Body of pancreas (tissue), 4 donors: ENCODE data around the gene HEBP1. TPM values are rescaled to one million over a fixed set of nuclear protein-coding genes. Genes with fewer than 3 reads are reported as not detected.
A peak's percentile ranks its signal among the peaks of the same experiment; 100 is the strongest.

Source experiments
- ATAC-seq: fragments of 150-250 bp; one replicate; pipeline ENCODE4 v1.9.1; 2016
- DNase-seq, 4 donors: peaks; one replicate each; pipeline ENCODE4 v3.0.0-alpha.2; 2019
- H3K27ac ChIP-seq, 4 donors: fragments of 200-600 bp; sonication (generic); 1 replicate in 3 of 4; 2 replicates in 1 of 4; pipeline versions ENCODE4 v1.5.1 to v1.6.1; 2016 to 2019; ENCODE audit warnings: mild to moderate bottlenecking in 1 of 4, mixed read lengths in 1 of 4, moderate library complexity in 1 of 4
- H3K27me3 ChIP-seq, 2 donors: fragments of 200-600 bp; sonication (generic); one replicate each; pipeline ENCODE4 v1.6.0; 2016; ENCODE audit warnings: mild to moderate bottlenecking in 1 of 2
- H3K36me3 ChIP-seq, 2 donors: fragments of 200-600 bp; sonication (generic); replicated peaks in 1 of 2; 2 replicates each; pipeline ENCODE4 v1.5.1; 2016; ENCODE audit warnings: low read depth in 2 of 2; ENCODE audit not compliant: insufficient read depth in 1 of 2
- H3K4me1 ChIP-seq: fragments of 200-600 bp; sonication (generic); one replicate; pipeline ENCODE4 v1.6.0; 2016
- H3K4me3 ChIP-seq, 2 donors: fragments of 200-600 bp; sonication (generic); 1 replicate in 1 of 2; 2 replicates in 1 of 2; pipeline ENCODE4 v1.5.1; 2016 to 2019
- H3K9me3 ChIP-seq, 3 donors: fragments of 200-600 bp; sonication (generic); 1 replicate in 2 of 3; 2 replicates in 1 of 3; pipeline ENCODE4 v1.5.1; 2016
- POLR2A ChIP-seq, 3 donors: fragments of 450-650 bp; IDR thresholded peaks; one replicate each; pipeline ENCODE4 v1.6.1; 2016; ENCODE audit warnings: antibody characterized with exemption in 3 of 3, mild to moderate bottlenecking in 2 of 3
- WGBS, 2 donors: methylation state at CpG; one replicate each; pipeline ENCODE4 v1.1.5; 2017; 5-methylcytosine and 5-hydroxymethylcytosine counted together
- intact Hi-C: fragments of 100-400 bp; cut with DNase I; formaldehyde crosslinking; loops from one replicate; pipeline ENCODE4 v1.15.1; 2023
- total RNA-seq, 2 donors: library from RNA; depleted of rRNA; stranded (reverse); fragments of >200 nt; gene quantifications; one replicate each; pipeline ENCODE4 v1.1.0, GENCODE V29; 2016
- TF ChIP-seq, protein P1 (sequence below), 7 experiments: fragments of 450-650 bp in 4 of 7; fragments of 200-600 bp in 3 of 7; sonication (generic) in 3 of 7; IDR thresholded peaks; one replicate each; pipeline ENCODE4 v1.5.1; 2016 to 2019; ENCODE audit warnings: antibody characterized with exemption in 7 of 7

The HEBP1 gene
- total RNA-seq, 2 donors from 2014 or later = 19.4 to 28.8 TPM

DNA sequence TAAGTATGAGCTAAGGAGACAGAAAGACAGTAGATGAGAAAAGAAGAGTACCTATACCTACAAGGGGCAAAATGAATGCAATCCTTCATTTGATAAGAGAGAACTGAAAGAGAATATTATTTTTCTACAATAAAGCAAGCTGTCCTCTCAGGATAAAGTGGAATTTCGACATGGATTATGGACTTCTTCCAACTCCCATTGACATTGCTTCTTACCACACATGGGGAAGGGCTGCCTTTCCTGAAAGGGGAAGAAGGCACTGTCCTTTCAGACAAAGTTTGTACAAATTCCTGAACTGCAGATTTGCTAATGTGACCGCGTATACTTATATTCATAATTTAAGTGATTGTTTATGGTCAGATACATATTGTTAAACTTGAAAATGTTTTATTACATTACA, 4.3 kb upstream of the HEBP1 start:
- intact Hi-C loops = no loop called here
- DNase-seq (no peak), ATAC-seq (no peak)
- Histone ChIP-seq H3K4me3 (no peak overlapping the region), H3K27me3 (no peaks in the 10 kb centered on the region), H3K36me3 (no peaks in the 10 kb centered on the region), H3K4me1 (peaks cover 30% of the 10 kb centered on the region), H3K27ac (no peak overlapping the region), H3K9me3 (no peaks in the 10 kb centered on the region)
- TF ChIP-seq POLR2A (IDR thresholded peaks at IDR 0.05) = no peak
- TF ChIP-seq, protein P1, sequence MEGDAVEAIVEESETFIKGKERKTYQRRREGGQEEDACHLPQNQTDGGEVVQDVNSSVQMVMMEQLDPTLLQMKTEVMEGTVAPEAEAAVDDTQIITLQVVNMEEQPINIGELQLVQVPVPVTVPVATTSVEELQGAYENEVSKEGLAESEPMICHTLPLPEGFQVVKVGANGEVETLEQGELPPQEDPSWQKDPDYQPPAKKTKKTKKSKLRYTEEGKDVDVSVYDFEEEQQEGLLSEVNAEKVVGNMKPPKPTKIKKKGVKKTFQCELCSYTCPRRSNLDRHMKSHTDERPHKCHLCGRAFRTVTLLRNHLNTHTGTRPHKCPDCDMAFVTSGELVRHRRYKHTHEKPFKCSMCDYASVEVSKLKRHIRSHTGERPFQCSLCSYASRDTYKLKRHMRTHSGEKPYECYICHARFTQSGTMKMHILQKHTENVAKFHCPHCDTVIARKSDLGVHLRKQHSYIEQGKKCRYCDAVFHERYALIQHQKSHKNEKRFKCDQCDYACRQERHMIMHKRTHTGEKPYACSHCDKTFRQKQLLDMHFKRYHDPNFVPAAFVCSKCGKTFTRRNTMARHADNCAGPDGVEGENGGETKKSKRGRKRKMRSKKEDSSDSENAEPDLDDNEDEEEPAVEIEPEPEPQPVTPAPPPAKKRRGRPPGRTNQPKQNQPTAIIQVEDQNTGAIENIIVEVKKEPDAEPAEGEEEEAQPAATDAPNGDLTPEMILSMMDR (IDR thresholded peaks at IDR 0.05) = no peak
- 65 to 74% methylated on average over 3 of the region's 3 CpGs for WGBS, 2 donors

DNA sequence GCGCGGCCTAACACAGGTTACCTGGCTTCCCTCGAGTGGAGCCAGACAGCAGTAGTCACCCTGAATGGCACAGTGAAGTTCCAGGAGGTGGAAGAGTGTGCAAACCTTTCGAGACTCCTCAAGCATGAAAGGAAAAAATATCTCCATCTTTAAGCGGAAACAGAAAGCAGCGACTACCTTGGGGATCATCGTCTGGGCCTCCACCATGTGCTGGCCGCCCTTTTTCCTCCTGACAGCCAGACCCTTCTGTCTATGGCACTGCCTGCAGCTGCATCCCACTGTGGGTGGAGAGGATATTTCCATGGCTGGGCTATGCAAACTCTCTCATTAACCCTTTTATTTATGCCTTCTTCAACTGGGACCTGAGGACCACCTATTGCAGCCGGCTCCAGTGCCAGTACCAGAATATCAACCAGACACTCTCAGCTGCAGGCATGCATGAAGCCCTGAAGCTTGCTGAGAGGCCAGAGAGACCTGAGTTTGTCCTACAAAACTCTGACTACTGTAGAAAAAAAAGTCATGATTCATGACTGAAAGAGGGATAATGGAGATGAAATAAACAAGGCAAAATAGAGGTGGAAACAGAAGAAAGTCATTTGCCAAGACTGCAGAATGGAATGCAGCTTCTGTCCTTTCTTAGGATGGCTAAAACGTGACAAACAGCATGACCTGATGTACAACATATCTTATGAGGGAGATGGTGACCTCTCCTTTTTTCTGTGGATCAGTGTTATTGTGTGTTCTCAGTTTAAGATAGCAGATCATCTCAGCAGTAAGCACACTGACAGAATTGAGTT, 2.4 kb upstream of the HEBP1 start:
- Histone ChIP-seq H3K4me1 (peaks cover 46% of the 10 kb centered on the region), H3K27me3 (no peaks in the 10 kb centered on the region), H3K36me3 (no peaks in the 10 kb centered on the region), H3K9me3 (no peaks in the 10 kb centered on the region), H3K4me3 (no peak overlapping the region), H3K27ac (no peak overlapping the region)
- intact Hi-C loops = no loop called here
- WGBS, 2 donors = 94 to 96% methylated on average over 10 of the region's 10 CpGs
- DNase-seq (no peak), ATAC-seq (no peak)
- TF ChIP-seq, protein P1 (IDR thresholded peaks at IDR 0.05) = no peak
- no peak for TF ChIP-seq POLR2A (IDR thresholded peaks at IDR 0.05)

DNA sequence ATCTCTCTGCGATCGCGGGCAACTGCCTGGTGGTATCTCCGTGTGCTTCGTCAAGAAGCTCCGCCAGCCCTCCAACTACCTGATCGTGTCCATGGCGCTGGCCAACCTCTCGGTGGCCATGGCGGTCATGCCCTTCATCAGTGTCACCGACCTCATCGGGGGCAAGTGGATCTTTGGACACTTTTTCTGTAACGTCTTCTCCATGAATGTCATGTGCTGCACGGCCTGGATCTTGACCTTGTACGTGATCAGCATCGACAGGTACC, 1.6 kb upstream of the HEBP1 start:
- peak overlapping the region in 3 of 4 donors; percentile 80 to 96 (median 86) for H3K27ac ChIP-seq
- no peak for ATAC-seq

DNA sequence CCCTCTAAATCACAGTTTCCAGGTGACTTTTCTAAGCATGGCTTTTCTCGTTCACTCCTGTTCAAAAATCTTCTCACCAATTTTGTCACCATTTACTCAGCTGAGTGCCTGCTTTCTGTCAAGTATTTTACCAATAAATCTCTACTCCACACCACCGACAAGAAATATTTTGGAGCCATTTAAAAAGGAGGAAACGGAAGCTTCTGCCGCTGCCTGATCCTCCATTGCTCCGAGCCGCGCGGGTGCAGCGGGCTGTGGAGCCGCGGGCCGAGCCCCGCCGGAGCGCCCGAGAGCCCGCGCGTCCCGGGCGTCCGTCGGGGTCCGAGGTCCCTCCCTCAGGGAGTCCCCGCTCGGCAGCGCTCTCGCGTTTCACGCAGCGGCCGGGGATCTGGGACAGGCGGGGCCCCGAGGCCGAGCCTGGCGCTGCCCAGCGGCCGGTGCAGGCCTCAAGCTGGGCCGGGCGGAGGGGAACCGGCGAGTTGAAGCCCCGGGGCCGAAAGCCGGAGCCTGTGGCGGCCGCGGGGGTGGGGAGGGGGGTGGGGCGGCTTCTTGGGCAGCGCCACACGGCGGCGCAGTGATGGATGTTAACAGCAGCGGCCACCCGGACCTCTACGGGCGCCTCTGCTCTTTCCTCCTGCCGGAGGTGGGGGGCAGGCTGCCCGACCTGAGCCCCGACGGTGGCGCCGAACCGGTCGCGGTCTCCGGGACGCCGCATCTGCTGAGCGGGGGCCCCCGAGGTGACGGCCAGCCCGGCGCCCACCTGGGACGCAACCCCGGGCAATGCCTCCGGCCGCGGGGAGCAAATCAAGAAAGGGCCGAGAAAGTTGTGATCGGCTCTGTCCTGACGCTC, 1.1 kb upstream of the HEBP1 start:
- WGBS, 2 donors = 1% methylated on average over 8 to 68 of the region's 82 CpGs
- H3K9me3 ChIP-seq = no peaks in the 10 kb centered on the region
- H3K4me1 ChIP-seq = peaks cover 53% of the 10 kb centered on the region
- TF ChIP-seq POLR2A (IDR thresholded peaks at IDR 0.05) = no peak
- TF ChIP-seq, protein P1 (IDR thresholded peaks at IDR 0.05) = peak in 6 of 7 experiments; percentile 12 to 35 (median 22)
- H3K36me3 ChIP-seq = no peaks in the 10 kb centered on the region
- H3K27me3 ChIP-seq = no peaks in the 10 kb centered on the region
- H3K27ac ChIP-seq = peak overlapping the region; percentile 77 to 96 (median 83)
- DNase-seq (peak; percentile 52 to 68 (median 59)), ATAC-seq (peak; percentile 37)
- intact Hi-C loops = no loop called here
- H3K4me3 ChIP-seq = peak overlapping the region; percentile 13 to 48

More for the DNA sequence above, 1.6 kb upstream of the HEBP1 start:
- DNase-seq = no peak
- H3K36me3 ChIP-seq = no peaks in the 10 kb centered on the region
- no peaks in the 10 kb centered on the region for H3K27me3 ChIP-seq
- intact Hi-C loops = no loop called here
- H3K4me3 ChIP-seq = peak overlapping the region in 1 of 2 donors; percentile 48
- 40 to 73% methylated on average over 14 to 16 of the region's 16 CpGs for WGBS, 2 donors
- no peak for TF ChIP-seq POLR2A (IDR thresholded peaks at IDR 0.05)
- TF ChIP-seq, protein P1 (IDR thresholded peaks at IDR 0.05) = no peak
- H3K9me3 ChIP-seq = no peaks in the 10 kb centered on the region
- H3K4me1 ChIP-seq = peaks cover 54% of the 10 kb centered on the region
